ENCODE data around the gene ASTN1. TPM values are rescaled to one million over a fixed set of nuclear protein-coding genes. Genes with fewer than 3 reads are reported as not detected.

The ASTN1 gene
- total and polyA plus RNA-seq, 2 of the 4 experiments (the other 2 are of a cell fraction) = under 0.01 to 0.07 TPM

- H2BK120ac ChIP-seq (ENCODE audit: low read depth, low read length) = no peak overlapping the region
- no peaks in the 10 kb centered on the region for H3K36me3 ChIP-seq (ENCODE audit: control insufficient read depth, insufficient read depth, low read length)
- dilution Hi-C loops (cut with HindIII; ENCODE audit: low sequenced_read_pairs, unreplicated experiment) (no loop called here), intact Hi-C loops (cut with micrococcal nuclease) (no loop called here), in situ Hi-C loops (cut with MboI; ENCODE audit: low sequenced_read_pairs) (no loop called here)
- no peak overlapping the region for H3K27ac ChIP-seq (ENCODE audit: insufficient read depth, low read length)
- H4K5ac ChIP-seq (ENCODE audit: low read depth, low read length) = no peak overlapping the region
- H2AFZ ChIP-seq (replicated peaks; ENCODE audit: low read length, poor library complexity) = no peak overlapping the region
- no peak overlapping the region for H3K4me3 ChIP-seq (ENCODE audit: insufficient read depth, low read depth, low read length)
- H3K14ac ChIP-seq (replicated peaks; ENCODE audit: low read depth, low read length) = no peak overlapping the region
- no peak for DNase-seq
- H3K4me2 ChIP-seq (ENCODE audit: low read depth, low read length) = no peak overlapping the region
- no peak overlapping the region for H3K23ac ChIP-seq (ENCODE audit: low read depth, low read length)
- no peaks in the 10 kb centered on the region for H4K20me1 ChIP-seq (ENCODE audit: insufficient read depth, low read length)
- POLR2A ChIA-PET (ENCODE audit: unreplicated experiment) = no interaction called here
- H3K18ac ChIP-seq (ENCODE audit: low read depth, low read length) = no peak overlapping the region
- no peaks in the 10 kb centered on the region for H3K9me1 ChIP-seq (ENCODE audit: insufficient read depth, low read length)
- H4K8ac ChIP-seq (ENCODE audit: low read depth in 2 of 2, low read length in 2 of 2) = no peak overlapping the region
- no peaks in the 10 kb centered on the region for H3K9me3 ChIP-seq (ENCODE audit: control insufficient read depth, insufficient read depth, low read length)
- TF ChIP-seq USF2 (IDR thresholded peaks at IDR 0.05; ENCODE audit: low read depth, low read length) = no peak
- TF ChIP-seq CHD1 (IDR thresholded peaks at IDR 0.05; ENCODE audit: low read depth, low read length) = no peak
- TF ChIP-seq CEBPB (IDR thresholded peaks at IDR 0.05; ENCODE audit: low read depth, low read length) = no peak
- no peak for TF ChIP-seq POLR2A (IDR thresholded peaks at IDR 0.05; ENCODE audit: low read depth, low read length)
- no peak for TF ChIP-seq MAFK (IDR thresholded peaks at IDR 0.05; ENCODE audit: low read depth, low read length)
- TF ChIP-seq RFX5 (IDR thresholded peaks at IDR 0.05; ENCODE audit: low read depth, low read length) = no peak
- H3K4me1 ChIP-seq (ENCODE audit: control insufficient read depth, insufficient read depth, low read length) = no peaks in the 10 kb centered on the region
- H3K79me1 ChIP-seq (ENCODE audit: low read depth in 1 of 2, low read length in 2 of 2) = no peaks in the 10 kb centered on the region
- no CpG with 5 or more reads among the region's 7 CpGs for WGBS, 2 experiments (ENCODE audit: extremely low coverage in 2 of 2, insufficient read length in 1 of 2)
- H3K27me3 ChIP-seq (ENCODE audit: control insufficient read depth, insufficient read depth, low read length) = no peaks in the 10 kb centered on the region
- no peak for ATAC-seq (ENCODE audit: low read depth)
- H2BK20ac ChIP-seq (ENCODE audit: low read depth, low read length) = no peak overlapping the region
- no peak overlapping the region for H4K91ac ChIP-seq (ENCODE audit: insufficient read depth, low read depth, low read length)
- no peak overlapping the region for H2BK5ac ChIP-seq (ENCODE audit: low read depth, low read length, poor library complexity, severe bottlenecking)
- H3K56ac ChIP-seq (ENCODE audit: extremely low read depth, insufficient read depth, low read length) = no peak overlapping the region
- no peak overlapping the region for H2AK9ac ChIP-seq (replicated peaks; ENCODE audit: low read depth, low read length, poor library complexity)
- CTCF ChIA-PET = no interaction called here
- H3K4ac ChIP-seq (ENCODE audit: low read depth, low read length) = no peak overlapping the region
- no TSS peak for BruUV-seq (replicated peaks)
- H2AK5ac ChIP-seq (ENCODE audit: low read depth, low read length) = no peak overlapping the region
- H2BK15ac ChIP-seq (ENCODE audit: low read depth, low read length) = no peak overlapping the region
- no peak overlapping the region for H3K9ac ChIP-seq (ENCODE audit: low read depth, low read length)
These were observed 232.1 kb downstream of the ASTN1 start for GRCh38 chr1:176932114-176933104.

All from IMR-90 (cell line).